NCI-H2227 treated with DMSO at 0.1 percent for 48 hours (cell line): ENCODE results near the gene PDHX.

Experiments
- DNase-seq: peaks from one replicate; lab custom pipeline; 2025; lab: John Stamatoyannopoulos, UW

The PDHX gene

DNA sequence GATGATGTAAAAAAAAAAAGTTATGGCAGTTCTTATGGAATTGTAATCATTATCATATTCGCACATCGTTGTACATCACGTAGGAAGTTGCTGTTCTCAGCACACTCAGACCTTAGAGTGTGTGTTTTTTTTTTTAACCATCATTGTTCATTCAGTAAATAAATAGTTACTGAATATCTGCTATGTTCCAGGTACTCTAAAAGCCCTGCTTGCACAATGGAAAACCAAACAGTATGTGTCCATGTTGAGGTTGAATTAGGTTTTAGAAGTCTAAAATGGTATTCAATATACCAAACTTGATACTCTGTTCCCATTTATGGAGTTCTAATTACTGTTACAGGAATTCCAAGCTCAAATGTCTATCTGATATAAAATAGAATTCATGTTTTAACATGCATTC is 41.2 kb downstream of the PDHX start:
- DNase-seq, result no peak

DNA sequence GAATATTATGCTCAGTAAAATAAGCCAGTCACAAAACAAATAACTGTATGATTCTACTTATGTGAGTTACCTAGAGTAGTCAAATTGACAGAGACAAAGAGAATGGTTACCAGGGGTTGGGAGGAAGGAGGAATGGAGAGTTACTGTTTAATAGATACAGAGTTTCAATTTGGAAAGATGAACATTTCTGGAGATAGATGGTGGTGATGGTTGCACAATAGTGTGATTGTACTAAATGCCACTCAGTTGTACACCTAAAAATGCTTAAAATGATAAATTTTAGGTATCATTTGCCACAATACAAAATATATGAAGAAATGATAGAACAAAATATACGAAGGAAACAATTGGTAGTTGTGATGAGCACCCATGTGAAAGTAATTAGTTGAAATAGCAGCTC is 43.4 kb downstream of the PDHX start:
- DNase-seq, result no peak

DNA sequence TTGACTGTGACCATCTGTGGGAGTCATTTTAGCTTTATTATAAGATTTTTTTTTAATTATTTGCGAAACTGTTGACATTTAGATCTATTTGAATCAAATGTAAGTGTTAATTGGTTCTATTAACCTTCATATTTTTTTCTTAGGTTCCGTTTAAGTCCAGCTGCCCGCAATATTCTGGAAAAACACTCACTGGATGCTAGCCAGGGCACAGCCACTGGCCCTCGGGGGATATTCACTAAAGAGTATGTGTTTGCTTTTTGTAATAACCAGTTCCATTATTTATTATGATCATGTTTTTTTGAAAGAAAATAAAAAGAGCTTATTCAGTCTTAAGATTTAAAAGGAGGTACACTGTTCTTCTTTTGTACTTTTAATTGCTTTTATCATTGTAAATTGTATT is 43.9 kb downstream of the PDHX start:
- no peak for DNase-seq

DNA sequence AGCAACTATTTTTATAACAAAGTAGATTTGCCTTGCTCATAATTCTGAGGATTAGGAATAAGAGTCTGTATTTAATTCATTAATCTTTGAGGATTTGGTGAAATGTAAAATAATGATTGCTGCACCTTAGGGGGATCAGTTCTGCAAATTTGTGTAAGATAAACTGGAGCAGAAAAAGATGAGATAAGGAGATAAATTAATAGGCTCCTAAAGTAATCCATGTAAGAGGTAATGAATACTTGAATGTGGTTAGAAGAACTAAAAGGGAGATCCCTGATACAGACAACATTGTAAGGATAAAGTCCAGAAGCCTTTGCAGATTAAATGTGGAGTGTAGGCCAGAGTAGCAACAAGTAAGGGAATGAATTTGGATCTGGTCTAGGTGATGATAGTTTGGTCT is 45.6 kb downstream of the PDHX start:
- DNase-seq, result no peak

DNA sequence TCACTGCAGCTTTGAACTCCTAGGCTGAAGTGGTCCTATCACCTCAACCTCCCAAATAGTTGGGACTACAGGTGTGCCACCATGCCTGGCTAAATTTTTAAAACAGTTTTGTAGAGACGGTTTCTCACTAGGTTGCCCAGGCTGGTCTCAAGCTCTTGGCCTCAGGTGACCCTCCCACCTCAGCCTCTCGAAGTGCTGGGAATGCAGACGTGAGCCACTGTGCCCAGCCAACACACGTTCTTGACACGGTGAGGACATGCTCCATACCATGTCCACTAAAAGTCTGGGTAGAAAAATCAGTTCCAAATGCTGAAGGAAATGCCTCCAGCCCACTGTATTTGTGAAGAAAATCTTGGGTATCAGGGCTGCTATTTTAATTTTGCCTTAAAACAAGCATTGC is 46.9 kb downstream of the PDHX start:
- no peak for DNase-seq

DNA sequence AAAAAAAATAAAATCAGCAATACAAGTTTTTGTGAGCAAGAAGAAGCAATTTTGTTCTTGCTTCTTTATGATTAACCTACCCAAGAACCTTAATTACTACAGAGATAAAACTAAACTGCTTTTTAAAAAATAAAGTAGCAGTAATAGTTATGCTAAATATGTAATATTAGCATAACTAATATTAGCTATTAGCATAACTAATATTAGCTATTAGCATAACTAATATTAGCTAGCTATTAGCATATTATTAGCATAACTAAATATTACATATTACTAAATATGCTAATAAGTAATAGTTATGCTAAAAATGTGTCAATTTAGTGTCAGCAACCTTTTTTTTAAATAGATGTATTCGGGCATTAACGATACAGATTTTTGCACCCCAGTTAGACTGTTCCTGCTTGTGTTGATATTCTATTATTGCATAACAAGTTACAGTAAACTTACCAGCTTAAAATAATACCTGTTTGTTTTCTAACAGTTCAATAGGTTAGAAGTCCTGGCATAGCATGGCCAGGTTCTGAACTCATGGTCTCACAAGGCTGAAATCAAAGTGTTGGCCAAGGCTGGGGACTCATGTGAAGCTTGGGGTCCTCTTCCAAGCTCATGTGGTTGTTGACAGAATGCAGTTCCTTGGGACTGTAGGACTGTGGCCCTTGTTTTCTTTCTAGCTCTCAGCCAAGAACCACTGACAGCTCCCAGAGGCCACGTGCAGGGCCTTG is 48.4 kb downstream of the PDHX start:
- no peak for DNase-seq

DNA sequence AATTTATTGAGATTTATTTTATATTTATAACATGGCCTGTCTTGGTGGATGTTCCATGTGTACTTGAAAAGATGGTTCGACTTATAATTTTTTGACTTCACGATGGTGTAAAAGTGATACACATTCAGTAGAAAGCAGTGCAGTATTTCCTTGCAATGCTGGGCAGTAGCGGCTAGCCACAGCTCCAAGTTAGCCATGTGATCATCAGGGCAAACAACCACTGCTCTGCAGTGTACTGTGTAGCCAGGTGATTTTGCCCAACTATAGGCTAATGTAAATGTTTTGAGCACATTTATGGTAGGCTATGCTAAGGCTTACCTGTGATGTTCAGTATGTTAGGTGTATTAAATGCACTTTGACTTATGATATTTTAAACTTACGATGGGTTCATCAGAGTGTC is 52.4 kb downstream of the PDHX start:
- no peak for DNase-seq

DNA sequence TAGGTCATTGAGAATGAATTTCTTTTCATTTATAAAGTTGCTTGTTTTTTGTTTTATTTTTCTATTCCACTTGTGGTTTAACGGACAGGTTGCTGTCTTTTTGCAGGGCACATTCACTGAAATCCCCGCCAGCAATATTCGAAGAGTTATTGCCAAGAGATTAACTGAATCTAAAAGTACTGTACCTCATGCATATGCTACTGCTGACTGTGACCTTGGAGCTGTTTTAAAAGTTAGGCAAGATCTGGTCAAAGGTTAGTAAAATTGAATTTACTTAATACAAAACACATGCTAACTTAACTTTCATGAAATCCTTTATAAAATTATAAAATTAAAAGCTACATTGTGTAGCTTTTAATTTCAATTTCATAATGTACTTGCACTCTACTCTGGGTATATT is 53.6 kb downstream of the PDHX start:
- no peak for DNase-seq

DNA sequence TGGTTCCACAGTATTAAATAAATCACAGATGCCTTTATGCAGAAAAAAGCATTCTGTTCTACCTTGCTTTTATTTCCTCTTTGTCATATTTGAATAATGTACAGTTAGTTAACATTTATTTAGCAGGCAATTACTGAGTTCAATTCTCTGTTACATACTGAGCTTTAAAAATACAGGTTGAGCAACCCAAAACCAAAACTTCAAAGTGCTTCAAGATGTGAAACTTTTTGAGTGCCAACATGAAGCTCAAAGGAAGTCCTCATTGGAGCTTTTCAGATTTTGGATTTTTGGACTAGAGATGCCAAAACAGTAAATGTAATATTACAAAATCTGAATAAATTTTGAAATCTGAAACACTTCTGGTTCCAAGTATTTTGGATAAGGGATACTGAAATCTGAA is 54.1 kb downstream of the PDHX start:
- no peak for DNase-seq

DNA sequence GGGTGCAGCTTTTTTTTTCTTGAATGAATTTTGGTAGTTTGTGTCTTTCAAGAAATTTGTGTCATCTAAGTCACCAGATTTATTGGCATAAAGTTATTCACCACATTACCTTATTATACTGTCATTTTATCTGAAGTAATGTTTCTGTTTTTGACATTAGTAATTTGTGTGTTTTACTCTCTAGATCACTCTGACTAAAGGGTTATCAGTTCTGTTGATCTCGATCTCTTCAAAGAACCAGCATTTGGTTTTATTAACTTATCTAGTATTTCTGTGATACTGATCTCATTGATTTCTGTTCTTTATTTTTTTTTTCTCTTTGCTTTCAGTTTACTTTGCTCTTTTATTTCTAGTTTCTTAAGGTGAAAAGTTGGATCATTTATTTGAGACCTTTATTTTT is 55.5 kb downstream of the PDHX start:
- DNase-seq, result no peak

DNA sequence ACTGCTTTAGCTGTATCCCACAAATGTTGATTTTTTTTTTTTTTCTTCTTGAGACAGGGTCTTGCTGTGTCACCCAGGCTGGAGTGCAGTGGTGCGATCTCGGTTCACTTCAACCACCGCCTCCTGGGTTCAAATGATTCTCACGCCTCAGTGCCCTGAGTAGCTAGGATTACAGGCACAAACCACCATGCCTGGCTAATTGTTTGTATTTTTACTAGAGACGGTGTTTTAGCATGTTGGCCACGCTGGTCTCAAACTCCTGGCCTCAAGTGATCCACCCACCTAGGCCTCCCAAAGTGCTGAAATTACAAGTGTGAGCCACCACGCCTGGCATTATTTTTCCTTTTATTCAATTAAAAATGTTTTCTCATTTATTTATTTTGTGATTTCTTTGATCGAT is 55.9 kb downstream of the PDHX start:
- DNase-seq, result no peak

DNA sequence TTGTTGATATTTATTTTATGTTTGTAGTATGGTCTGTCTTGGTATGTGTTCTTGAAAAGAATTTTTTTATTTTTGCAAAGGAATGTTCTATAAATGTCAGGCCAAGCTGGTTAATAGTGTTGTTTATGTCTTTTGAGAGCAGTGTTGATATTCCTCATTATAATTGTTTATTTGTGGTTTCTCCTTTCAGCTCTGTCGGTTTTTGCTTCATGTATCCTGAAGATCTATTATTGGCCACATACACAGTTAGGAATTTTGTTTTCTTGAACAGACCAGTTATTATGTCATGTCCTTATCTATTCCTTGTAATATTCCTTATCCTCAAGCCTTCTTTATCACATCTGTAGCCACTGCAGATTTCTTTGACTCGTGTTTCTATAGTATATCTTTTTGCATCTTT is 56.5 kb downstream of the PDHX start:
- DNase-seq, result no peak

DNA sequence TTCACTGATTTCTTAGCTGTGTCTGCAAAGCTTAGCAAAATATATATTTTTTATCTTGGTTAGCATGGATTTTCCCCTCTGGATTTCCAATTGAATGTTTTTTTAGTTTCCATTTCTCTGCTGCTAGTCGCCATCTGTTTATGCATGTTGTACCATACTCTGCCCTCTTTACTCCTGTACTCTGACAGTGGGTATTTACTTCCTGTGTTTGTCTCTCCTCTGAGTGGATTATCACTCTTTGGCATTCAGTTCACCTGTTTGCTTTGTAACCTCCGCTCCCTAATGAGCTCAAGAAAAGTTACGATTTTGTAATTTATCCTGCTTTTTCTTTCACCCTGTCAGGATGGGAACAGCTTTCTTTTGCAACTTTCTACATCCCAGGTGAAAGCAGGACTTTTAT is 59.1 kb downstream of the PDHX start:
- DNase-seq, result no peak

DNA sequence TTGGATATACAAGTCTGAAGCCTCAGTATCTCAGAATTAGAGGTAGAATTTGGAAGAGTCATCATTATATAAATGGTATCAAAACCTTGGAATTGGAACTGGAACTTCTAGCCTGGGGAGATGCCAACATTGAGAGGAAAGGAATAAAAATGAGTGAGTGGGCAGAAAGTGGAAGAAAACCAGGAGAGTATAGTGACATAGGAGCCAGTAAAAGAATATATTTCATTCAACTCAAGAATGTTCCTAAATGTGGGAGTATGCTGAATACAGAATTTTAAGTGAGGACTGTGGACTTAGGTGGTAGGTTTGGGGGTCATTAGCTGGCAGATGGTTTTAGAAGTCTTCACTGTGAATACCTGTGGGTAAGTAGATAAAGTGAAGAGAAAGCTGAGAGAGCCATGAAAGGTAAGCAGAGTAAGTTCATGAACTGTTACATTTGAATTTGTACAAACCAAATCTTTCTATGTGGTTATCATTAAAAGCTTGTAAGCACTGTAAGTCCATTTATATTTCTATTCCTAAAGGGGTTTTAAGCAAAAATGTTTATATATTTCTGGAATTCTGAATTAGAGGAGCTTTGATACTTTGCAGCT is 60.2 kb downstream of the PDHX start:
- no peak for DNase-seq

DNA sequence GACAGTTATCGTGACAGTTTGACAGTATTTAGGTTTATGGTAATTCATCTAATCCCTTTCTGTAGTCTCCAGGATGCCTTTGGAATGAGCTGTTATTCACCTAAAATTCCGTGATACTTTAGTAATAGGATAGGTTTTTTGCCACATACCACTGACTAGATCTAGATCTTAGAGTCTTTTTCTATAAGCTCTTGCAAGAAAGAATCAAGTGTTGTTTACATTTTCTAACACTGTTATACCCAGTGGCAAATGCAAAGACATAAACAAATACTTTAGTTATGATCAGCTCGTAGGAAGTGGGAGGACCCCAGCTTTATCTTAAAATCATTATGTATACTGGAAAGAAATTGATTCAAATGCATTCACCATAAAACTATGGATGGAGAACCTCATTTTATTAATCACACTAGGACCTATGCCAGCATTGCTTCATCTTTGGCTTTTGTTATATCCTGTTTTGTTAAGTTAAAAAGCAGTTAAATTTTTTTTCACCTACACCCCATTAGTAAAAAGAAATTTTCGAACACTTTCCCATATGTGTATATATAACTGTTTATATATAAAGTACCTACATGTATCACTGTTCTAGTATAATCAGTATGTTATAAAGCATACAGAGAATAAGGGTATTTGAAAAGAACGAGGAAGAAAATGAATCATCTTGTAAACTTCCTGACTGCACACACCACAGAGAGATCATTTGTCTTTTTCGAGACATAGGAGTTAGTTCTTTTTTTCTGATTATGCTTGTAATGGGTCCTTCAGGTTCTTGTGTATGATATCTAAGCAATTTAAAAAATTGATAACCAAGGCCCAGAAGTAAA is 60.9 kb downstream of the PDHX start:
- no peak for DNase-seq

DNA sequence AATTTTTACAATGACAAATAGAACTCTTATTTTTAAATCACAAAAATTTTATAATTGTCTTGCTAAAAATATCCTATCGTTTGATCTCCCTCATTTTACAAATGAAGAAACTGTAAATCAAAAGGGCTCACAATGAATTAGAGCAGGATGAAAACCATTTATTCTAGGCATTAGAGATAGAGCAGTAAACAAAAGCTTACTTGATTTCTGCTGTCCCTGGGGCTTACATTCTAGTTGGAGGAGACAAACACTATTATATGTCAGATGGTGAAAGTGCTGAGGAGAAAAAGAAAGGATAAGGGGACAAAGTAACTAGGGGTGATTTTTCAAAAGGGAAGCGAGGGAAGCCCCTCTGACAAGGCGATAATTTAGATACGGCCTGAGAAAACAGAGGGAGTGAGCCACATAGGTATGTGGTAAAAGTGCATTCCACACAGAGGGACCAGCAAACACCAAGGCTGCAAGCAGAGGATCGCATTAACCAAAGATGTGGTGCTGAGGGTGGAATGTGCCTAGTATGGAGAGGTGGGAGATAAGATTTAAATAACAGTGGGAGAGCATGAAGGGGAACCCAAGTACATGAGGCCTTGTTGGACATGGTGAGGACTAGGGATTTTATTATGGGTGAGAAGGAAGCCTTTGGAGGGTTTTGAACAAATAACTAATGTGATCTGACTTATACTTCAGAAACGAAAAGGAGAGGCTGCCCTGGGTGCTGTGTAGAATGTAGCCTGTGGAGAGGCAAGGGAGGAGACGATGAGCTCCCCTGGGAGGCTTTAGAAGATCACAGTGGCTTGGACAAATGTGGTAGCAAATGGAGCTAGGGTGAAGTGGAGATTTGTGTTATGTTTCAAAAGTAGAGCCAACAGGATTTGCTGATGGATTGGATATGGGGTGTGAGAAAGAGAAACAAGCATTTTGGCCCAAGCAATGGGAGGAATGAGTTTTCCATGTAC is 62.1 kb downstream of the PDHX start:
- DNase-seq, result no peak

DNA sequence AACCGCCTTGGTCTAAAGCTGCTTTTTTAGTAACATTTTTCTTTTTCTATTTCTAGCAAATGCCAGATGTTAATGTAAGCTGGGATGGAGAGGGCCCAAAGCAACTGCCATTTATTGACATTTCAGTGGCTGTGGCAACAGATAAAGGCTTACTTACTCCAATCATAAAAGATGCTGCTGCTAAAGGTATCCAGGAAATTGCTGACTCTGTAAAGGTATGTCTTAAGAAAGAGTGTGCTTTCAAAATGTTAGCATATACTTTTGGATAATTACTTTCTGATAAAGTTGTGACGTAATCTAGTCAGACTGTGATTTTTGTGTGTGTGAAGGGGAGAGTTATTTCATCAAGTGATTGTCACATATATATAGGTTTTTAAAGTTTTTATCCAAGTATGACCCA is 68.1 kb downstream of the PDHX start:
- DNase-seq, result no peak

DNA sequence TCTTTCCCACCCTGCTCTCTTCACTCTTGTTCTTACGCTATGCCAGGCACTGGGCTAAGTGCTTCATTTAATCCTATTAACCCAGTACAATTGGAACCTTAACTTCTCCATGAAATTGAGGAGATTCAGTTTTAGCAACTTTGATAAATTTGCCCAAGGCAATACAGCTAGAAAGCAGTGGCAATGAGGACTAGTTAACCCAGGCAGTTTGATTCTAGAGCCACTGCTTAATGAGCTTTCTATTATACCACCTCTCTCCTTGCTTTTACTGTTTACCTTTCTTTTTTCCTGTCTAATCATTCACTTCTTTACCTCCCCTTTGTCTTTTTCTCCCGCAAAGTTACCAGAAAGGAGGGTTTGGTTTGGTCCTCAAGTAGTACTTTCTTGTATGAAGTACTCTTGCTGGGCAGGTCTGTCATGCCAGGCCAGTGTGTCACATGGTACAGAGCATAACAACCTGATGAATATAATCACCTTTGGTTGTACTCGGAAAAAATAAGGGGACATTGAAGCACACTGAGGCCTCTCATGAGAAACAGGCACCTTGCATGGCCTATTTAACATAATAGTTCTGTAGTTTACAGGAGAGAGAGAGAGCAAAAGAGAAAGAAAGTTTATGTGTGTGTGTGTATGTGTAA is 70.6 kb downstream of the PDHX start:
- DNase-seq, result no peak

DNA sequence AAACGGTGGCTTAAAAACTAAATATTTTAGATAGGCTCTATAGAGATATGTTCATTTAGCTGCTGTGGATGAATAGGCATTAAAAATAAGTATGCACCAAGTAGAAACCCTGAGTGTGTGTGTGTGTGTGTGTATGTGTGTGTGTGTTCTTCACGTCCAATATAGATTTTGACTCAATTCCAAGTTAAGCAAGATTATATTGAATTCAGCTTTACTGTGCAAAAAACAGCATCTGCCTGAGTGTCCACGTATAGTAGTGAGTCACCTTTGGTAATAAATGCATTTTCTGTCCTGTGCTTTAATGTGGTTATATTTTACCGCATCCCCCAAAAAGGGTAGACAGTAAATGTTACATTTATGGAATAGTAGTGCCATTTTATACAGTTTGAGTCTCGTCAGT is 71.2 kb downstream of the PDHX start:
- no peak for DNase-seq

DNA sequence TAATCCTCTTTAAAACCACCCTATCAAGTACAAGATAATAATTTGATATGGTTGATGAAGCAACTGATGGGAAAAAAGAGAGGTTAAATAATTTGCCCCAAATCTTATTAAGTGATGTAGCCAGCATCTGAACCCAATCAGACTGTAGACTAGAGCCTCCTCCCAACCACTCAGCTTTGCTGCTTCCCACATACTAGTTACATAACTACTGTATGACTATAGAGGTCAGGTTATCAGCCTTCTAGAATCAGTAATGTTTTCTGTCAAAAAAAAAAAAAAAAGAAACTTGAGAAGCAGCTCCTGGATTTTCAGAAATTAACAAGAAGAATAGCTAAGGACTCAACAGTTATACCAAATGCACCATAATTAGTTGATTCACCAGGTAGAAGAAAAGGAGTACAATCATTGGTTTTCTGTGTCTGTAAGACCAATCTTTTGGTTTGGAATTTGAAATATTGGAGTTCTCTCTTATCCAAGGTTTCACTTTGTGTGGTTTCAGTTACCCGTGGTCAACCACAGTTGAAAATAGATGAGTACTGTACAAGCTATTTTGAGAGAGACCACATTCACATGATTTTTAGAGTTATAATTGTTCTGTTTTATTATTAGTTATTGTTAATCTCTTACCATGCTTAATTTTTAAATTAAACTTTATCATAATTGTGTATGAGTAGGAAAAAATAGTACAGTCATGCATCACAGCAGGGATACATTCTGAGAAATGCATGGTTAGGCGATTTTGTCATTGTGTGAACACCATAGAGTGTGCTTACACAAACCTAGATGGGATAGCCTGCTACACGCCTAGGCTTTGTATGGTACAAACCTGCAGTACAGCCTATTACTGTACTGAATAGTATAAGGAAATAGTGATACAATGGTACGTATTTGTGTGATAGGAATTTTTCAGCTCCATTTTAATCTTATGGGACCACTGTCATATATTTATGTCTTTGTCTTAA is 72.2 kb downstream of the PDHX start:
- no peak for DNase-seq

DNA sequence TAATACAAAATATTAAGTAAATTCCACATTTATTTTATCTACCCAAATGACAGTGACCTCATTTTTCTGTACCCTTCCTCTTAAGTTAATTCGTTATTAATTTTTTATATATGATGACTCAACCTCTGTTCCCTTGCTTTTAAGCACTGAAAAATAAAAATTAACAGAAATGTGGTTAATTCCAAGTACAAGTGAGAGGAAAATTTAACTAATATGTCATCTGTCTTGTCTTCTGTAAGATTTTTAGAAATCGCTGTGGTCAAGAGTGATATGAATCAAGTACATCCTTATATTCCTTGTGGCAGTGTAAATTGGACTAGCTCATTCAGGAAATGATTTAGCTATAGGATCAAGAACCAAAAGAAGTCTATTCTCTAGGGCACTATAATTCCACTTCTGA is 74.5 kb downstream of the PDHX start:
- no peak for DNase-seq
